Loucy (cell line): ENCODE data around the gene NGEF.

Experiments
- EZH2phosphoT487 ChIP-seq: fragments of 200-600 bp; IDR thresholded peaks from 2 replicates; pipeline ENCODE4 v1.6.1; 2018; ENCODE audit warnings: antibody characterized with exemption, mild to moderate bottlenecking, moderate library complexity, borderline replicate concordance
- TF ChIP-seq, protein P1 (sequence below): fragments of 200-600 bp; sonication (generic); conservative IDR thresholded peaks from 2 replicates; pipeline ENCODE4 v1.5.1; 2014; ENCODE audit warnings: mild to moderate bottlenecking, antibody characterized with exemption, low read length

GRCh38 chr2:232983669-232984140, 29.4 kb downstream of the NGEF start:
- TF ChIP-seq, protein P1, sequence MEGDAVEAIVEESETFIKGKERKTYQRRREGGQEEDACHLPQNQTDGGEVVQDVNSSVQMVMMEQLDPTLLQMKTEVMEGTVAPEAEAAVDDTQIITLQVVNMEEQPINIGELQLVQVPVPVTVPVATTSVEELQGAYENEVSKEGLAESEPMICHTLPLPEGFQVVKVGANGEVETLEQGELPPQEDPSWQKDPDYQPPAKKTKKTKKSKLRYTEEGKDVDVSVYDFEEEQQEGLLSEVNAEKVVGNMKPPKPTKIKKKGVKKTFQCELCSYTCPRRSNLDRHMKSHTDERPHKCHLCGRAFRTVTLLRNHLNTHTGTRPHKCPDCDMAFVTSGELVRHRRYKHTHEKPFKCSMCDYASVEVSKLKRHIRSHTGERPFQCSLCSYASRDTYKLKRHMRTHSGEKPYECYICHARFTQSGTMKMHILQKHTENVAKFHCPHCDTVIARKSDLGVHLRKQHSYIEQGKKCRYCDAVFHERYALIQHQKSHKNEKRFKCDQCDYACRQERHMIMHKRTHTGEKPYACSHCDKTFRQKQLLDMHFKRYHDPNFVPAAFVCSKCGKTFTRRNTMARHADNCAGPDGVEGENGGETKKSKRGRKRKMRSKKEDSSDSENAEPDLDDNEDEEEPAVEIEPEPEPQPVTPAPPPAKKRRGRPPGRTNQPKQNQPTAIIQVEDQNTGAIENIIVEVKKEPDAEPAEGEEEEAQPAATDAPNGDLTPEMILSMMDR: no peak
- no peak for TF ChIP-seq EZH2phosphoT487
